Ramos (cell line): ENCODE results near the gene SST.
"Not testable (repeated sequence)": the region's sequence is repeated elsewhere in the genome, so short reads cannot be mapped to it uniquely, and the experiment has no call there.

Experiments used
- in situ Hi-C: fragments of 300-500 bp; cut with MboI; formaldehyde crosslinking; loops from one replicate; pipeline ENCODE4 v1.14.3; 2022; ENCODE audit warnings: low sequenced_read_pairs; ENCODE audit not compliant: unreplicated experiment

Gene SST

GRCh38 chr3:187686621-187687273 lies 16.6 kb upstream of the SST start:
- in situ Hi-C loops = loop anchor here (25.0 kb wide), 1 partner anchor 849 kb away; the partner anchor contains the start of gene ADIPOQ

- in situ Hi-C loops = loop anchor here (25.0 kb wide), 1 partner anchor 849 kb away; the partner anchor contains the start of gene ADIPOQ
These were observed 15.8 kb upstream of the SST start for GRCh38 chr3:187685948-187686347.

- in situ Hi-C loops = loop anchor here (5.0 to 25.0 kb wide), 2 partner anchors 368 to 848 kb away; partner anchors contain the start of gene ADIPOQ
These were observed 14.7 kb upstream of the SST start for GRCh38 chr3:187684880-187685279.

- in situ Hi-C loops = loop anchor here (5.0 to 25.0 kb wide), 2 partner anchors 367 to 847 kb away; partner anchors contain the start of gene ADIPOQ
These were observed 14.2 kb upstream of the SST start for GRCh38 chr3:187684444-187684843.

- in situ Hi-C loops = loop anchor here (5.0 to 25.0 kb wide), 2 partner anchors 364 to 844 kb away; partner anchors contain the start of gene ADIPOQ
These were observed 11.6 kb upstream of the SST start for GRCh38 chr3:187681756-187682155.

- in situ Hi-C loops = loop anchor here (5.0 to 25.0 kb wide), 2 partner anchors 363 to 843 kb away; partner anchors contain the start of gene ADIPOQ
These were observed 9.6 kb upstream of the SST start for GRCh38 chr3:187679638-187680396.

GRCh38 chr3:187678726-187679268 lies 8.6 kb upstream of the SST start:
- in situ Hi-C loops = loop anchor here (25.0 kb wide), 1 partner anchor 841 kb away; the partner anchor contains the start of gene ADIPOQ

GRCh38 chr3:187677604-187678003 lies 7.4 kb upstream of the SST start:
- in situ Hi-C loops = loop anchor here (25.0 kb wide), 1 partner anchor 840 kb away; the partner anchor contains the start of gene ADIPOQ

- in situ Hi-C loops = no loop called here
These were observed 2.8 kb upstream of the SST start for GRCh38 chr3:187673012-187673411.

- in situ Hi-C loops = no loop called here
These were observed 2.7 kb downstream of the SST start for GRCh38 chr3:187667526-187667925.

- in situ Hi-C loops = no loop called here
These were observed 4.3 kb downstream of the SST start for GRCh38 chr3:187665764-187666402.

GRCh38 chr3:187665010-187665409 lies 5.2 kb downstream of the SST start:
- in situ Hi-C loops = no loop called here

GRCh38 chr3:187662848-187663409 lies 7.3 kb downstream of the SST start:
- in situ Hi-C loops = no loop called here

GRCh38 chr3:187661267-187661666 lies 8.9 kb downstream of the SST start:
- in situ Hi-C loops = no loop called here

- in situ Hi-C loops = no loop called here
These were observed 18.9 kb downstream of the SST start for GRCh38 chr3:187651282-187651681.

- in situ Hi-C loops = no loop called here
These were observed 22.0 kb downstream of the SST start for GRCh38 chr3:187648177-187648576.

GRCh38 chr3:187646906-187647660 lies 23.1 kb downstream of the SST start:
- in situ Hi-C loops = no loop called here

GRCh38 chr3:187645379-187645778 lies 24.8 kb downstream of the SST start:
- in situ Hi-C loops = not testable (repeated sequence)

- in situ Hi-C loops = no loop called here
These were observed 27.3 kb downstream of the SST start for GRCh38 chr3:187642861-187643260.
